Head of caudate nucleus (tissue), 42 donors: ENCODE measurements around the gene EFHC1.

Experiments
- DNase-seq, 42 donors: peaks; one replicate each; pipeline versions ENCODE4 v3.0.0 to v3.0.0-alpha.2; 2020 to 2021; ENCODE audit warnings: mixed read lengths in 7 of 42
- intact Hi-C: fragments of 100-400 bp; cut with DNase I; formaldehyde crosslinking; loops from one replicate; pipeline ENCODE4 v1.15.0; 2022

EFHC1 gene

GRCh38 chr6:52545406-52546119 is 125.4 kb downstream of the EFHC1 start:
- intact Hi-C loops = no loop called here
- no peak for DNase-seq

- intact Hi-C loops = no loop called here
- no peak for DNase-seq
Measured at GRCh38 chr6:52546192-52546591, 126.0 kb downstream of the EFHC1 start.

GRCh38 chr6:52546678-52547077 is 126.5 kb downstream of the EFHC1 start:
- no peak for DNase-seq
- intact Hi-C loops = no loop called here

- intact Hi-C loops = no loop called here
- DNase-seq = no peak
Measured at GRCh38 chr6:52547647-52548352, 127.7 kb downstream of the EFHC1 start.

GRCh38 chr6:52548353-52548713 is 128.2 kb downstream of the EFHC1 start:
- intact Hi-C loops = no loop called here
- no peak for DNase-seq

GRCh38 chr6:52548999-52549398 is 128.9 kb downstream of the EFHC1 start:
- no peak for DNase-seq
- intact Hi-C loops = no loop called here

GRCh38 chr6:52549428-52549827 is 129.3 kb downstream of the EFHC1 start:
- intact Hi-C loops = no loop called here
- DNase-seq = no peak

GRCh38 chr6:52550014-52550575 is 130.0 kb downstream of the EFHC1 start:
- intact Hi-C loops = no loop called here

GRCh38 chr6:52550870-52551269 is 130.7 kb downstream of the EFHC1 start:
- intact Hi-C loops = no loop called here
- no peak for DNase-seq

More at GRCh38 chr6:52550014-52550575, 130.0 kb downstream of the EFHC1 start:
- no peak for DNase-seq

- intact Hi-C loops = no loop called here
- DNase-seq = peak in 35 of 42 donors; percentile 8 to 61 (median 33)
Measured at GRCh38 chr6:52551483-52552277, 131.5 kb downstream of the EFHC1 start.

GRCh38 chr6:52552278-52552643 is 132.1 kb downstream of the EFHC1 start:
- intact Hi-C loops = no loop called here
- DNase-seq = no peak

- intact Hi-C loops = no loop called here
- DNase-seq = no peak
Measured at GRCh38 chr6:52553158-52553557, 133.0 kb downstream of the EFHC1 start.

- DNase-seq = no peak
- intact Hi-C loops = no loop called here
Measured at GRCh38 chr6:52553719-52554118, 133.6 kb downstream of the EFHC1 start.

- intact Hi-C loops = no loop called here
- DNase-seq = no peak
Measured at GRCh38 chr6:52554684-52555280, 134.6 kb downstream of the EFHC1 start.

- intact Hi-C loops = no loop called here
- no peak for DNase-seq
Measured at GRCh38 chr6:52555518-52556233, 135.5 kb downstream of the EFHC1 start.

- intact Hi-C loops = no loop called here
- DNase-seq = no peak
Measured at GRCh38 chr6:52557389-52558265, 137.5 kb downstream of the EFHC1 start.

GRCh38 chr6:52558266-52559000 is 138.3 kb downstream of the EFHC1 start:
- no peak for DNase-seq
- intact Hi-C loops = no loop called here
